Measurements from ENCODE around the gene IL1RL2. TPM values are rescaled to one million over a fixed set of nuclear protein-coding genes. Genes with fewer than 3 reads are reported as not detected.

The IL1RL2 gene
- total RNA-seq, 1 experiment from 2014 or later: not detected

DNA sequence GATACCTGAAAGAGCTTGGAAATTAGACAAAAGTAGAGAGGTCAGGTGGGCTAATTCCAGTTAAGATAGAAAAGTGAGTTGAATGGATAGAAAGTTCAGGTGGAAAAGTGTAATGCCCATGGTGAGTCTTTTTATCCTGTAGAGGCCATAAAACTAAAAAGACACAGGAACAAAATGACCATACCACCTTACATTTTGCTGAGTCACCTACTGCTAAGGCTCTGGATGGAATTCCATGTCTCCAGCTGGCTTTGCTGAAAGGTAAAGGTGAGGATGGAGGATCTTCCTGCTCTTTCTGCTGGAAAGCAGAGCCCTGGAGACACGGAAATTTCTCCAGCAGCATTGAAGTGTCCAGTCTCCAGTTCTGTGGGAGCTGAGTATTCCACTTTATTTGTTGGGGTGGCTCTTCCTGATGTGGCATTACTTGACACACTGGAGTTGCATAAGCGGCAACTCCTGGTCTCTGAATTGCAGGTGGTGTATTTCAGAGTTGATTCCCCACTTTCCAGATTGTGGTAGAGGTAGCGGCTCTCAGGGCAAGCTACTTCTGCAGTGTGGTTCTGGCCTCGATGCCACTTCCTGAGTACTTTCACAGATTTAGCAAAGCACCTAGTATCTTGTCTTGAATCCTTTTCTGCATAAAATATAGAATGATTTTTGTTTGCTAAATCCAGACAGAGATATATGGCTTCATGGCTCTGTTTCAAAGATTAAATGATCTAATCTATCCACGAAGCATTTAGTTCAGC is 10.7 kb downstream of the IL1RL2 start:
- Histone ChIP-seq H3K4me1 (ENCODE audit: control insufficient read depth in 1 of 2, insufficient read depth in 2 of 2, low read length in 2 of 2) (peaks cover 0 to 7% of the 10 kb centered on the region in 2 experiments; a peak in 1 of 4 replicates), H3K27me3 (ENCODE audit: insufficient read depth, low read length) (no peaks in the 10 kb centered on the region), H3K79me2 (ENCODE audit: insufficient read depth, low read length) (no peaks in the 10 kb centered on the region), H2AFZ (ENCODE audit: low read depth, low read length, poor library complexity, severe bottlenecking) (no peak overlapping the region), H3K4me3 (replicated peaks in 1 of 2; ENCODE audit: low read depth in 1 of 2, low read length in 2 of 2) (no peak overlapping the region), H3K9ac (ENCODE audit: low read length) (no peak overlapping the region), H4K20me1 (ENCODE audit: insufficient read depth) (no peaks in the 10 kb centered on the region), H3K36me3 (ENCODE audit: control insufficient read depth in 1 of 2, insufficient read depth in 2 of 2, low read length in 2 of 2) (no peaks in the 10 kb centered on the region), H3K27ac (ENCODE audit: low read depth, low read length) (no peak overlapping the region), H3K9me3 (ENCODE audit: control insufficient read depth in 1 of 2, insufficient read depth in 1 of 2, low read depth in 1 of 2, low read length in 2 of 2) (no peaks in the 10 kb centered on the region), H3K9me2 (ENCODE audit: insufficient read depth) (no peaks in the 10 kb centered on the region), H3K4me2 (ENCODE audit: low read length) (no peak overlapping the region)
- RAD21 ChIA-PET (ENCODE audit: low non-redundant PET in 1 of 2, low total read pairs in 2 of 2, uncharacterized antibody in 2 of 2, unreplicated experiment in 2 of 2): no interaction called here
- POLR2A ChIA-PET: no interaction called here
- DNase-seq (ENCODE audit: low read depth, low spot score) (no peak), ATAC-seq (no peak)
- TF ChIP-seq EGR1 (IDR thresholded peaks at IDR 0.05; ENCODE audit: low read depth): no peak
- no peak for TF ChIP-seq ZFX (IDR thresholded peaks at IDR 0.05)
- no peak for TF ChIP-seq TCF7L2 (IDR thresholded peaks at IDR 0.05; ENCODE audit: borderline replicate concordance, extremely low read depth, insufficient read depth, insufficient read length)
- no peak for TF ChIP-seq ELF1 (IDR thresholded peaks at IDR 0.05; ENCODE audit: borderline replicate concordance, low read depth)
- TF ChIP-seq RAD21 (IDR thresholded peaks at IDR 0.05; ENCODE audit: low read depth): no peak
- TF ChIP-seq YY1 (IDR thresholded peaks at IDR 0.05; ENCODE audit: extremely low read depth, insufficient replicate concordance, low read depth, low read length): no peak
- TF ChIP-seq, protein P1, sequence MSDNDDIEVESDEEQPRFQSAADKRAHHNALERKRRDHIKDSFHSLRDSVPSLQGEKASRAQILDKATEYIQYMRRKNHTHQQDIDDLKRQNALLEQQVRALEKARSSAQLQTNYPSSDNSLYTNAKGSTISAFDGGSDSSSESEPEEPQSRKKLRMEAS (IDR thresholded peaks at IDR 0.05): no peak
- TF ChIP-seq POLR2A (IDR thresholded peaks at IDR 0.05; ENCODE audit: borderline replicate concordance, extremely low read depth, insufficient read depth, insufficient read length): no peak
- TF ChIP-seq, protein P2, sequence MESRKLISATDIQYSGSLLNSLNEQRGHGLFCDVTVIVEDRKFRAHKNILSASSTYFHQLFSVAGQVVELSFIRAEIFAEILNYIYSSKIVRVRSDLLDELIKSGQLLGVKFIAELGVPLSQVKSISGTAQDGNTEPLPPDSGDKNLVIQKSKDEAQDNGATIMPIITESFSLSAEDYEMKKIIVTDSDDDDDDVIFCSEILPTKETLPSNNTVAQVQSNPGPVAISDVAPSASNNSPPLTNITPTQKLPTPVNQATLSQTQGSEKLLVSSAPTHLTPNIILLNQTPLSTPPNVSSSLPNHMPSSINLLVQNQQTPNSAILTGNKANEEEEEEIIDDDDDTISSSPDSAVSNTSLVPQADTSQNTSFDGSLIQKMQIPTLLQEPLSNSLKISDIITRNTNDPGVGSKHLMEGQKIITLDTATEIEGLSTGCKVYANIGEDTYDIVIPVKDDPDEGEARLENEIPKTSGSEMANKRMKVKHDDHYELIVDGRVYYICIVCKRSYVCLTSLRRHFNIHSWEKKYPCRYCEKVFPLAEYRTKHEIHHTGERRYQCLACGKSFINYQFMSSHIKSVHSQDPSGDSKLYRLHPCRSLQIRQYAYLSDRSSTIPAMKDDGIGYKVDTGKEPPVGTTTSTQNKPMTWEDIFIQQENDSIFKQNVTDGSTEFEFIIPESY (IDR thresholded peaks at IDR 0.05; ENCODE audit: extremely low read depth, insufficient replicate concordance, low read length): no peak
- CTCF ChIA-PET: interaction anchor here (1.0 kb wide), 1 partner anchor 43 kb away, joined by 4 read pairs; no protein-coding TSS in a partner anchor
- intact Hi-C loops (cut with micrococcal nuclease): no loop called here
- no TSS peak for BruUV-seq (replicated peaks)

Data from HCT116 (cell line).